Medulla oblongata (tissue), 1 donor: ENCODE measurements around the gene COL1A1.

Experiments used
- DNase-seq: peaks from one replicate; pipeline ENCODE4 v3.0.0-alpha.2; 2015; ENCODE audit errors: extremely low spot score

COL1A1 gene

DNA sequence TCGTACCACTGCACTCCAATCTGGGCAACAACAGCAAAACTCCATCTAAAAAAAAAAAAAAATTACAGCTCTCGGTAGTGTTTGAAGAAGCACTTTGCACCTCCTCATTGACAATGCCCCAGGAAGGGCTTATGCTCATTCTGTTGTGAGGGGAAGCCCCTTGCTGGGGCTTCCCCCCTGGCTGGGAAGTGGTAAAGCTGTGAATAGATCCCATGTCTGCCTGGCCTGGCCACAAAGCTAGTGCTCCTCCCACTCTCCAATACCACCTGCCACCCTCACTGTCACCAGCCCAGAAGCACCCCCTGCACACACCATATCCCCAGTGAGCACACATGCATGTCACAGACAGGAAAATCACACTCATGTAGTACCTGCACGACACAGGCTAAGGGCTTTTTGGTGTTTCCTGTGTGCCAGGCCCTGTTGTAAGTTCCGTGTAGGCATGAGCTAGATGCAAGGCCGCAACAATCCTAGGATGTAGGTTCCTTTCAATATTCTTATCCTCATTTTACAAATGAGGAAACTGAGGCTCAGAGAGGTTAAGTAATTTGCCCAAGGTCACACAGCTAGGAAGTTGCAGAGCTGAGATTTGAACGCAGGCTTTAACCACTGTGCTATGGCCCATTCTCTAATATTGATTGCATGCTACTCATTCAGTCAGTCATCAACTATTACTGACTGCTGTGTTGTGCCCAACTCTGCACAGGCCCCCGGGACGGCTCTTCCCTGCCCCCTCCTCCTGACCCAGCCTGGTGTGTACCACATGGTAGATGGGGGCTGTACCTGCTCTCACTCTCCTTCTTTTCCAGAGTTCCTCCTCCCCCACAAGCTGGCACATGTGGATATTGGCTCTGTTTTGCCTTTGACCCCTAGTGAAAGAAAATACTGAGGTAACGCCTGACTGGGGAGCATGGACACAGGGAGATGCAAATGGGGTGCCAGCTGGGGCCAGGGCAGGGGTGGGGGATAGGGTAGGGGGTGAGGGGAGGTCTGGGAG lies 11.9 kb upstream of the COL1A1 start:
- no peak for DNase-seq

DNA sequence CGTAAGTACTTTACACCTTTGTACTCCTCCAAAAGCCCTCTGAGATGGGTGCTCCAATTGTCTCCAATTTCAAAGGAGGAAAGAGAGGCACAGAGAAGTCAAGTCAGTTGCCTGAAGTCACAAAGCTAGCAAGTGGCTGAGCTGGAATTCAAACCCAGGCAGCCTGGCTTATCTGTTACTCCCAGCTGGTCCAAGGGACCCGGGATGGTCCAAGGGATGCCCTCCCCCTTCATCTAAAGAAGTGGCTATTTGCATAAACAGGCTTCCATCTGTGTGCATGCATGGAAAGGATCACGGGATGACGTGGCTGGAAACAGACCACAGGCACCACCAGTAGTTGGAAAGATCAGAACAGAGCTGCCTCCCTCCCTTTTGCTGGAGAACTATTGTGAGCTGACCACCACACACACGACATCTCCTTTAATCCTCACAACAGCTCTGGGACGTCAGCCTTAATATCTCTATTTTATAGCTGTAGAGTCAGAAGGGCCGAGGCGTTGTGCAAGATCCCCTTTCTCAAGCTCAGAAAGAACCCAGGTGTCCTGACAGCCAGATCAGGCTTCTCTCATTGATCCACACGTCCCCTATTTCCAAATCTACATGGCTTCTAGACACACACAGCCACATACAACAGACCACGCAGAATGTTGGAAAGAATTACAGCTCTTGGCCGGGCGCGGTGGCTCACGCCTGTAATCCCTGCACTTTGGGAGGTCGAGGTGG lies 10.9 kb upstream of the COL1A1 start:
- no peak for DNase-seq

DNA sequence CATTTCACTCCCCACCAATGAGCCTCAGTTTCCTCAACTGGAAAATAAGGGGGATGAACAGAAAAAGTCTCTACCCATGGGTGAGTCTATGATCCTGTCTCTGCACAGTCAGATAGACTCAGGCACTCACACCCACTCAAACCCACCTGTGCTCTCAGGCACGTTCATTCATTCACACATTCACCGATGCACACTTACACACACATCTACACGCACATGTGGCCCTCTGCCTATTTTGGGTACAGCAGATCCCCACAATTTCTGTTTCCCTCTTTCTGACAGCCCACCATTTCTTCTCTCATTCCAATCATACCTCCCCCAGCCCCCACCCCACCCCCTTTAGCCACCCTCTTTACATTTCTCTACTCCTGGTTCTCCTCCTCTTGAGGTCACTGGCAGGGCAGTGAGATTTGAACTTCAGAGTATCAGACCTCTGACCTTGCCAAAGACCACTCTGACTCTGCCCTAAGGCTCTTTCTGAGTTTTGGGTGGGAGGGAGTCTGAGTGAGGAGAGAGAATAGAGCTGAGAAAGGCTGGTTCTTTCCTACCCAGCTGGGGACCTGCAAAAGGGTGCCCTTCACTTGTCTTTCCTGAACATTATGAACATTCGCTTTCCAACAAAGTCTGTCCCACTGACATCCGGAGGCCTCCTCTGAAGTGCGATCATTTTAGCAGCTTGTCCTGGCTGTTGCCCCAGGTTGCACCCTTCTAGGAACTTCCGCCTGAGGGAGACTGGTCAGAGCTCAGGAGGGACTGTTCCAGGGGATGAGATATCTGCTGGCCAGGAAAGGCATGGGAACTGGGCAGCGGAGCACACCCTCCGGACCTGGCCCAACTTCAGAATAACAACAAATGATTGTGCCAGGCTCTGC lies 10.1 kb upstream of the COL1A1 start:
- no peak for DNase-seq

DNA sequence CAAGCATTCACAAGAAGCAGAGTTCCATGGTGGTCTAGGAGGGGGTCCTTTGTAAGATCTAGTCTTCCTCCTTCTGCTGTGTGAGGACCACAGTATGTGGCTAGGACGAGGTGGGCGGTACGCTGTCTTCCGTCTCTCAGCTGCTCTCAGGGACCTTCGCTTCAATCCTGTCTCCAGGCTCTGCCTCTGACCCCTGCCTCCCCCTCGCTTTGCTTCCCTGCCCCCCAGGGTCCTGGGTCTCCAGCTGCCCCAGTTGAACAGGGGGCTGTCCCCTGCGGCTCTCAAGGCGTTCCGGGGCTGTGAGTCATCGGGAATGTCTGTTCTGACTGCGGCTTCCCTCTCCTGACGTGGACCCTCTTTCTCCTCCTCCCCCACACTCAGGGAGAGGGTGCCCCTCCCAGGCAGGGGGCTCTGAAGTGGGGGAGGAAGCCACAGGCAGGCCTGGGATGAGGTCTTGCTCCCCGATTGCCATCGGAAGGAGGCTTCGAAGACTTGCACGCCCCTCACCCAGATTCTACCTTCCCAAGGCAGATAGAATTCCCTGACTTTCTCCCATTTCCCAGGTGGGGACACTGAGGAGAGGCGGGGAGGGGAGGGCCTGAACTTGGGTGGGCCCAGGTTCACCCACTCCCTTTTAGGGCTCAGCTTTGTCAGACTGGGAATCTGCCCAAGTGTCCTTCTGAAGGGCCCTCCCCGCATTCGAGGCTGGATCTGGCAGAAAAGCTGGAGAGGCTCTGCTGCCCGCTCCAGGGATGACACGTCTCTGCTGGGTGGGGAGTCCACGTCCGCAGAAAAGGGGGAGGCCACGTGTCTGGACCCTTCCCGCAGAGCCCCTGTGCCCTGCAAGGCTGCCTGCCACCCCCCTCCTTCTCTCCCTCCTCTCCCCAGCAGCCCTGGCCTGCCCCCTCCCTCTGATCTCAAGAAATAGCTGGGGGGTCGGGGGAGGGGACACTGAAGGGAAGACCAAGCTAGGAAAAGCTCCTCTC lies 9.1 kb upstream of the COL1A1 start:
- no peak for DNase-seq

DNA sequence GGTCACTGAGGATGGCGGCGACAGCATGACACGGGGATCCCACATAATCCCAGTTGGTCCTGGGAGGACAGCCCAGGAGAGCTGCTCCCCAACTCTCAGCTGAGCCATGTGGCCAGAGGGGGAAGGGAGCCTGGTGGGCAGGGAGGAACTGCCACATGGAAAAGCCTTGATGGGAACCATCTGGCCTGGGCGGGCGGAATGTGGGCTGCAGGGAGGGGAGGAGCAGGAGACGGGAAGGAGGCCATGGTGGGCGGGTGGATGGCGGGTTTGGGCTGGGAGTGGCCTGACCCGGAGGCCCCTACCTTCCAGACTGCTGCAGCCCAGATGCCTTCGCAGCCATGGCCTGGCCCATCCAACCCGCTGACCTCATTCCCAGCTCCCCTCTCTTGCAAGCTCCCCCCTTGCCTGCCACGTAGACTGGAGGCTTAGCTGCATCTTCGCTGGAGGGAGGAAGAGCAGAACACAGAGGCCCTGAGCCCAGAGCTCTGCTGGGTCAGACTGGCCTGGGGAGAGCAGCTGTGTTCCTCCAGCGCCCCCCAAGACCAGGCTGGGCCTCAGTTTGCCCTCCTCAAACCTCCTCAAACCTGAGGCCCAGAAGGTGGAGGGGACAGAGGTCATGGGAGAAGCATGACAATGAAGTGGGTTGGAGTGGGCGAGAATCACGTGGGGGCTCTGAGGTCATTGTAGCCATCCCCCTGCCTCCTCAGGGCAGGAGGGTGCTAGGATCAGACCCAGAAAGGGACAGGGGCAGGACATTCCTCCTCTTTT lies 8.2 kb upstream of the COL1A1 start:
- DNase-seq, result no peak

DNA sequence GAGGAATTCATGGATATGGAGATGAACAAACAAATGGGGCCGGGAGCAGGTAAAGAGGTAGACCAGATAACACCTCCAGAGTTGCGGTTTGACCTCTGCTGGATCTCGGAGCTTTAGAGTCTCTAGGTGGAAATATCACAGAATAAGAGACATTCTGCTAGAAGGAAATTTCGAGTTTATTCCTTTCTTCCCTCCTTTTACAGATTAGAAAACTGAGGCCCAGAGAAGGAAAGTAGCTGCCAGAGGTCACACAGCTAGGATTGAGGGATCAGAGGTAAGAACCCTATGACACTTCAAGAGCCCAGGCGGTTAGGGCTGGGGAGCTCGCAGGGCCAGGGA lies 7.7 kb upstream of the COL1A1 start:
- no peak for DNase-seq

DNA sequence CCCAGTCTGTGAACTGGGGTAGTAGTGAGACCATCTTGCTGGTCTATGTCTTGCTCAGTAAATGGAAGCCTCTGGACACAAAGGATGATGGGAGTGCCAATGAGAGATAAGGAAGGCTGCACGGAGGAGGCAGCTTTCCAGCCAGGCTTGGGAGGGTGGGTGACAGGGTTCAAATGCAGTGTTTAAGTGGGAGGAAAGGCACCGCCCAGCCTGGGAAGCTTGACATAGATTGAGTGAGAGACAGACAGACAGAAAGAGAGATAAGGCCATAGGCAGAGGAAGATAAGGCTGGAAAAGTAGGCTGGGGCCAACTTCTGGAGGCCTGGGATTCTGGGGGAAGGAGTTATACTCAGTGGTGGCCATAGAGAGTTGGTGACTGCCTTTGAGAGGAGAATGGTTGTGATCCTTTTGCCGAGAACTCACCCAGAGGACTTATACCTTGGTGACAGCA lies 7.2 kb upstream of the COL1A1 start:
- no peak for DNase-seq

DNA sequence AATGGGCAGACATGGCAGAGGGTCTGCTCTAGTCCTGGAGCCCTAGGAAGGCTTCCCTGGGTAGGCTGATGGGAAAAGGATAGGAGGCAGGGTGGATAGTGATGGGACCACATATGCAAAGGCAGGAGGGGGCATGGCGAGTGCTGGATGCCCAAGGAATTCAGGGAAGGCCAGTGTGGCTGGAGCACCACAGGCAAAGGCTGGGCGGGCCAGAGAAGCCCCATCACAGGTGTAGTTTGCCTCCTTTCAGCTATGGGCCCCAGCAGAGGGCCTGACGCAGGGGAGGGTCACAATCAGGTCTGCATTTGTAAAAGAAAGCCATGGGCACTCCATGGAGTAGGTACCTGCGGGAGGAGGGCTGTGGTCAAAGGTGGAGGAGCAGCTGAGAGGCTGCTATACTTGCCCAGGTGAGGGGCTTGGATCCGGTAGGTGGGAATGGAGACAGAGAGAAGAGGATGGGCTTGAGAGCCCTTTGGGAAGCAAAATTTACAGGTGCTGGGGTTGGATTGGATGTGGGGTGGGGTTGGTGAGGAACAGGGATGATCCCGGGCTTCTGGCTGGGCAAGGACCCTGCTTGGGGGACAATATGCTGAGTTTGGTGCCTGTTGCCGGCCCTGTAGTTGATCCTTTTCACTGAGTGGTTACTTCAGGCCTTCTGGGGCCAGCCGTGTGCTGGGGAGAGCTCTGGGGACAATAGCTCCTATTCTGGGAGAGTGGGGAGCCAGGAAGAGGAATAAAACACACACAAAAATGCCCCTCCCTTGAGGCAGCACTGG lies 6.5 kb upstream of the COL1A1 start:
- DNase-seq, result no peak

DNA sequence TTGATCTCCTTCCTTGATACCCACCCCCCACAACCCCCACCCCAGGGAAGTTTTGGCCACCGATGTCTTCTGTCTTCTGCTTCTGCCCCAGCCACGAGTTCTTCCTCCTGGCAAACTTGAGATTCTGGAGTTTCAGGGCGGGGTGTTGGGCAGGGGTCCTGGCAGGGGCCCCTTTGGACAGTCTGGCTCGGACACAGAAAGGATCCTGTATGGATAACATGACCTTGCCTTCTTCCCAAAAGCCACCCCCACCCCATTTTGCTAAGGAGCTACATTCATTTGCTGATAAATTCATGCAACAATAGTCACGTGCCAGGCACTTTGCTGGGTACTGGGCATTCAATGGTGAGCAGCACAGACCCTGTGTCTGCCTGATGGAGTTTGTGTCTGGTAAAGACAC lies 5.9 kb upstream of the COL1A1 start:
- no peak for DNase-seq

DNA sequence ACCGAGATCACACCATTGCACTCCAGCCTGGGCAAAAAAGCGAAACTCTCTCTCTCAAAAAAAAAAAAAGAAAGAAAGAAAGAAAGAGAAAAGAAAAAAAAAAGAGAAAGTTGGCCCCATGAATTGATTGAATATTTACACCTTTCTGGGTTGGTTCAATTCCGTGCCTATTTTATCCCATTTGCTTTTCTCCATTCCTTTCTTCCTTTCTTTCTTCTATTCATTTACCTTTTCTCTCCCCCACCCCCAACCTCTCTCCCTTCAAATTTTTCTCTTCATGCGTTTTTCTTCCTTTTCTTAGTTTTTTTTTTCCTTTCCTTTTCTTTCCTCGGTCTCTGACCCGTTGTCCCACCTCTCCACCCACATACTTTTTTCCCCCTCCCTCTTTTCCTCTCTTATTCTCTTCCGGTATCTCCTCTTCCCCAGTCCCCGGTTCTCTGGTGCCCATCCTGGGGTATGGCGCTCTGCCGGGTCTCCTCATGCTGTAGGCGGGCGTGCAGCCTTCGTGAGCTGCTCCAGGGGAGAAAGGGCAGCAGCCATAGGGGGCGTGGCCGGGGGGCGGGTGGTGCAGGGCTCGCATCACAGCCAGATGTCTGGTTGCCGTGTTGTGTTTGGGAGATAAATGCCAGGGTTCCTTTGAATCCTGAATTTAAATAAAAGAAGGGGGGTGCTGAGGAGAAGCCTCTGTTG lies 5.3 kb upstream of the COL1A1 start:
- no peak for DNase-seq

DNA sequence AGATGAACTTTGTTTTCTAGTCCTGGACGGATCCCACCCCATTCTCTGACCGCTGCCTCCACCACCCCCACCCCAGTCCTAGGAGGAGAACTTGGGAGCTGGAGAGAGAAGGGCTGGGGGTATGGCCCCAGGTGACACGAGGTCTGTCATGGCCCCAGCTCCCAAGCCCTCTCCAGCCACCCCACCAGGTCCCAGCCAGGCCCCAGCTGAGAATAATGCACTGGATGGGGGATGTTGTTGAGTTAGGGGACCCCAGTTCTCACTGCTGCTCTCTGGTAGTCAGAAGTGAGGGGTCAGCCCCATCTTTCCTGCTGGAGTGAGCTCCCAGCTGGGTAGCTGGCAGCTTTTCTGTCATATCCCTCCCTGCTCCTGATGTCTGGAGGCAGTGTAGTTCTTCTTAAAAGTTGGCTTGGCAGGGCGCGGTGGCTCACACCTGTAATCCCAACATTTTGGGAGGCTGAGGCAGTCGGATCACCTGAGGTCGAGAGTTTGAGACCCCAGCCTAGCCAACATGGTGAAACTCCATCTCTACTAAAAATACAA lies 4.6 kb upstream of the COL1A1 start:
- DNase-seq, result no peak

DNA sequence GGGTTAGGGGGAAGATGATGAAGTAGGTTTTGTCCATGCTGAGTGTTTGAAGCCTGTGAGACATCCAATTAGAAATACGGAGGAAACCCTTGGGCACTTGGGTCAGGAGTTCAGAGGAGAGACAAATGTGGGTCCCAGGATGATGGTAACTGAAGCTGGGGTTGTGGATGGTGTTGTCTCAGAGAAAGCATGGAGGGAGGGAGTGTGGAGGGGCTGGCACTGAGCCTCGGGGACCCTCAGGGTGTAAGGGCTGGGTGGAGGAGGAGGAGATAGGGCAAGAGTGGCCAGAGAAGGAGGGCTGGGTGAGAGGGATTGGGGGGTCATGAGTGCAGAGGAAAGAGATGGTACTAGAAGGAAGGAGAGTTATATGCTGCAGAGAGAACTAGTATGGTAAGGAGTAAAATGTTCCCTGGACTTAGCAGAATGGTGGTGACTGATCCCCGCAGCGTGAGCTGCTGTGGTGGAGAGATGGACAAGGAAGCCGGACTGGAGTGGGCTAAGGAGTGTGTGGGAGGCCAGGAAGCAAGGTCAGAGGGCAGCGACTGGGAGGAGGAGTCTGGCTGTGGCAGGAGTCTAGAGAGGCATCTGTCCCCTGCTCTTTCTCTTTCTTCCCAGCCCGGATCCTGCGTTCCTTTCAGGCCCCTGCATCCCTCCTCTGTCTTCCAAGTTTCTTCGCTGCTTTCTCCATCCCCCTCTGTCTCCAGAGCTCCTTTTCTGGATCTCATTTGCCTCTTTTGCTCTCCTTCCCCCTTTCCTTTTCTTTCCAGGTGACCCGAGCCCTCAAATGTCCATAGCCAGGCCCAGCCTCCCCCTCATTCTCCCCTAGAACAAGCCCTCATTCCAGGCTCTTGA lies 3.9 kb upstream of the COL1A1 start:
- no peak for DNase-seq

DNA sequence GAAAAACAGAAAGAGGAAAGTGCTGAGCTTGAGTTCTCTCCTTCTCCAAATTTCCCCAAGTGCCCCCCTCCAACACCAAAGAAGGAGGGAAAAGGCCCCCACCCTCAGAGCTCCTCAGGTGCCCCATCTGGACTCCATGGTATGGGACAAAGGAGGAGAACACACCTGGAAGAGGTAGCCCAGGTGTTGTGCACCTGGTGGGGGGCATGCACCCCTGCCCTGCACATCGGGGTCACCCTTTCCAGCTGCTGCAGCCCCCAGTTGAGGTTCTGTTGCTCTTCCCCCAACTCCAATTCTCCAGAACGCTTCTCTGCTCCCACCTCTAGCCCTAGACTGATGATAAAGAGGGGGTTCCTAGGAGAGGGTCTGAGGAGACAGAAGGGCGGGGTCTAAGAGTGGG lies 3.0 kb upstream of the COL1A1 start:
- DNase-seq, result no peak

DNA sequence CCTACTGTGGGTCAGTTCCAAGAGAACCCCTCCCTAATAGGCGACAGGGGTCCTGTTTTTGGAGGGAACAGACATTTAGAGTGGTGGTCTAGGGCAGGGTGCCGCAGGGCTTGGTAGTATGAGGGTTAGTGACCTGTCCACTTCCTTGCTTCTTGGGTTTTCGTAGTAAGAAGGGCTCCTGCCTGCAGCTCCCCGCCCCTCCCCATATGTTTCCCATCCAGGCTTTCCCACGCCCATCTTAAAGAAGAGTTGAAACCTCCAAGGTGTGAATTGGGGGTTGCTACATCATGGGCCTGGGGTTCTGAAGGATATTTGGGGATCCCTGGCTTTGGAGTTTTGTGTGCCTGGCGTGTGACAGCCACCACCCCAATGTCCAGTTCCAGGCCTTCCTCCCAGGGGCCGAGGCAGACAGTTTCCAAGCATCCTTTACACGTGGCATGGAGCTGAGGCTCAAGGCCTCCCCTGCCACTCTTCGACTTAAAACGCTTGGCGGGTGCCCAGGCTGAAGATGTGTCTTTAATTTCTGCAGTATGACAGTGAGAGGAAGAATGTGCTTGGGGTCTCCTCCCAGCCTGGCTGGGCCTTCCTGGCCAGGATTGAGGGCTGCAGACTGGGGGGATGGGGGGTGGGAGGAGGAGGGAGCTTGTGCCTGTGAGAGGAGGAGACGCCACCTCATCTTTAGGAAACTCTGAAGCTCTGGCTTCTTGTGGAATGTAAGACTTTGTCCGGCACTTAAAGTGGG lies 2.3 kb upstream of the COL1A1 start:
- DNase-seq, result no peak

DNA sequence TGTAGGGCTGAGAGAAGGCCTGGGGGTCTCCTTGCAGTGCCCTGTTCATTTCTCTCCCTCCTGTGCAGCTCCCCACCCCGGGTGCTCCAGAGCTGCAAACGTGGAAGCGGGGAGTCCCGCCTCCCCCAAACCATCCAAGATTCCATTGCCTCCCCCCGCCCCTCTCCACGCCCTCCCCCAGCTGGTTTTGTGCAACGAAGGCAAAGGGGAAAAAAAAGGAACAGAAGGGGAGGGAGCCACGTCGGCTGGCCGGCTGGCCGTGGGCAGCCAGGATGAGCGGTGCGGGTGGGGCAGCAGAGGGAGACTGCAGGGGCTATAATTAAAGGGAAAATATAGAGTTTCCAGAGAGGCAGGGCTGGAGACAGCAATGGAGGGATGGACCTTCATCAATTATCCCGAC lies 1.7 kb upstream of the COL1A1 start:
- DNase-seq, result no peak

DNA sequence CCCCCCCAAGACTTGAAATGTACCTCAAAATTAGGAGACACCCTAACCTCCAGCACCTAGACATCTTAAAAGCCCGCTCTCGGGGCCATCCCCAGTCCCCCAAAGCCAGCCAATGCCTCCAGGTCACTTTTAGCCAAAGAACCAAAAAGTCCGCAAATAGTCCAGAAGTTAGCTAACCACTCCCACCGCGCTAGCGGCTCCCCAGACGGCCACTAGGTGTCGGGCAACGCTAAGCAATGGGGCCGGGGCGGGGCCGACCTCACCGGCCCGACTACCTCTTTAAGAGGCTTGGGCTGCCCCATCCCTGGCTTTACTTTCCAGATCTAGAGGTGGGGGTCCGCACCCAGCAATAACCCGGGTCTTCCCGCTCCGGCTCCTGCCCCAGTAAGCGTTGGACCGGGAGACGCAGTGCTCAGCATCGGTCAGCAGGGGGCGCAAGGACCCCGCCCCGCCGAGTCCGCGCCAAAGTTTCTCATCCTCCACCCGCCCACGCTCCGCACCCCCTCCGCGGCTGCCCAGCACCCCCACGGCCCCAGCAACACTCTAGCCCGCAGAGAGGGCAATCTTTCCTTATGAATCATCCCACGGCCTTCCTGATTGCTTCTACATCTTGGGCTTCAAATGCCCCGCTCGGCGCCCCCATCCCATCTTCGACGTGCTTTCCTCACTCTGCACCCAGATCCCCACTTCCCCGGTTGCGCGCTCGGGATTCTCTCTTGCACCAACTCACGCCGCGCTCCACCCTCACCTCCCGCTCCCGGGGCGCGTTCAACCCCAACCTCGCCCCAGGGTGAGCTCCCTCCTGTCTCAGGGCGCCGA lies 765 bp downstream of the COL1A1 start:
- peak; percentile 87 for DNase-seq
